H9 (cell line): ENCODE results near the gene KBTBD13. TPM values are rescaled to one million over a fixed set of nuclear protein-coding genes. Genes with fewer than 3 reads are reported as not detected.

ENCODE experiments used
- DNase-seq: peaks from one replicate; pipeline ENCODE4 v3.0.0-alpha.2; 2017
- H2AFZ ChIP-seq: one replicate; pipeline ENCODE4 v1.6.1; 2013; ENCODE audit warnings: mild to moderate bottlenecking, low read length, control low read depth, moderate library complexity
- H2AK5ac ChIP-seq: 2 replicates; pipeline ENCODE4 v1.6.1; 2013; ENCODE audit warnings: low read length, control low read depth, mixed read lengths; ENCODE audit not compliant: insufficient read length
- H2BK120ac ChIP-seq: one replicate; pipeline ENCODE4 v1.6.1; 2013; ENCODE audit warnings: low read depth, mild to moderate bottlenecking, low read length, control low read depth, inconsistent platforms; ENCODE audit not compliant: poor library complexity, severe bottlenecking
- H2BK12ac ChIP-seq: 2 replicates; pipeline ENCODE4 v1.6.1; 2013; ENCODE audit warnings: low read length, control low read depth, mixed read lengths, low read depth; ENCODE audit not compliant: insufficient read length
- H2BK15ac ChIP-seq: 2 replicates; pipeline ENCODE4 v1.6.1; 2013; ENCODE audit warnings: low read depth, low read length, control low read depth
- H2BK20ac ChIP-seq: one replicate; pipeline ENCODE4 v1.6.1; 2013; ENCODE audit warnings: low read depth, mild to moderate bottlenecking, low read length, control low read depth, inconsistent platforms; ENCODE audit not compliant: poor library complexity, severe bottlenecking
- H2BK5ac ChIP-seq: 2 replicates; pipeline ENCODE4 v1.6.1; 2013; ENCODE audit warnings: low read length, control low read depth, mixed read lengths; ENCODE audit not compliant: insufficient read length
- H3K14ac ChIP-seq: 2 replicates; pipeline ENCODE4 v1.6.1; 2013; ENCODE audit warnings: low read length, control low read depth; ENCODE audit not compliant: insufficient read depth
- H3K18ac ChIP-seq: 2 replicates; pipeline ENCODE4 v1.6.1; 2013; ENCODE audit warnings: low read depth, mild to moderate bottlenecking, mixed read lengths, low read length, control low read depth; ENCODE audit not compliant: insufficient read length
- H3K23ac ChIP-seq: 2 replicates; pipeline ENCODE4 v1.6.1; 2013; ENCODE audit warnings: low read length, control low read depth, mixed read lengths, low read depth; ENCODE audit not compliant: insufficient read length
- H3K23me2 ChIP-seq: 2 replicates; pipeline ENCODE4 v1.6.1; 2013; ENCODE audit warnings: low read depth, mild to moderate bottlenecking, mixed read lengths, low read length, control low read depth; ENCODE audit not compliant: insufficient read length, poor library complexity, severe bottlenecking
- H3K27ac ChIP-seq: 2 replicates; pipeline ENCODE4 v1.5.1; 2013; ENCODE audit warnings: low read length, control low read depth, mixed read lengths, low read depth; ENCODE audit not compliant: insufficient read length
- H3K27me3 ChIP-seq: 2 replicates; pipeline ENCODE4 v1.6.1; 2013; ENCODE audit warnings: low read length, control low read depth, inconsistent platforms; ENCODE audit not compliant: insufficient read depth
- H3K4ac ChIP-seq: 2 replicates; pipeline ENCODE4 v1.6.1; 2013; ENCODE audit warnings: low read depth, mild to moderate bottlenecking, control low read depth, inconsistent platforms, low read length, moderate library complexity
- H3K4me1 ChIP-seq: 2 replicates; pipeline ENCODE4 v1.6.1; 2013; ENCODE audit warnings: low read length, control low read depth, inconsistent platforms; ENCODE audit not compliant: insufficient read depth
- H3K4me2 ChIP-seq: 2 replicates; pipeline ENCODE4 v1.6.1; 2013; ENCODE audit warnings: low read length, control low read depth, mixed read lengths; ENCODE audit not compliant: insufficient read length, insufficient read depth
- H3K56ac ChIP-seq: 2 replicates; pipeline ENCODE4 v1.6.1; 2013; ENCODE audit warnings: low read depth, mild to moderate bottlenecking, mixed read lengths, low read length, control low read depth; ENCODE audit not compliant: insufficient read length
- H3K79me1 ChIP-seq: 2 replicates; pipeline ENCODE4 v1.6.1; 2013; ENCODE audit warnings: low read depth, mild to moderate bottlenecking, moderate library complexity, low read length, control low read depth, inconsistent platforms; ENCODE audit not compliant: insufficient read depth, poor library complexity, severe bottlenecking
- H3K79me2 ChIP-seq: 2 replicates; pipeline ENCODE4 v1.6.1; 2013; ENCODE audit warnings: low read length, control low read depth, inconsistent platforms; ENCODE audit not compliant: insufficient read depth
- H3K9ac ChIP-seq: 2 replicates; pipeline ENCODE4 v1.6.1; 2013; ENCODE audit warnings: low read length, control low read depth, mixed read lengths; ENCODE audit not compliant: insufficient read length; ENCODE audit errors: extremely low read depth
- H3K9me3 ChIP-seq: one replicate; pipeline ENCODE4 v1.6.1; 2013; ENCODE audit warnings: low read depth, low read length, inconsistent platforms; ENCODE audit not compliant: control insufficient read depth
- H3T11ph ChIP-seq: one replicate; pipeline ENCODE4 v1.6.1; 2013; ENCODE audit warnings: mild to moderate bottlenecking, low read length, control low read depth, inconsistent platforms
- H4K20me1 ChIP-seq: one replicate; pipeline ENCODE4 v1.6.1; 2013; ENCODE audit not compliant: control insufficient read depth, insufficient read length, insufficient read depth
- H4K5ac ChIP-seq: 2 replicates; pipeline ENCODE4 v1.6.1; 2013; ENCODE audit warnings: low read depth, mild to moderate bottlenecking, mixed read lengths, low read length, control low read depth; ENCODE audit not compliant: insufficient read length
- H4K8ac ChIP-seq: replicated peaks from 2 replicates; pipeline ENCODE4 v1.6.1; 2013; ENCODE audit warnings: low read length, control low read depth, mixed read lengths, low read depth; ENCODE audit not compliant: insufficient read length
- H4K91ac ChIP-seq: 2 replicates; pipeline ENCODE4 v1.6.1; 2013; ENCODE audit warnings: low read depth, mild to moderate bottlenecking, moderate library complexity, mixed read lengths, low read length, control low read depth; ENCODE audit not compliant: insufficient read length
- H3K27ac Mint-ChIP-seq, 3 experiments: 2 replicates in 2 of 3; 3 replicates in 1 of 3; pipeline ENCODE4 v1.8.0; 2020 to 2021; ENCODE audit warnings: mixed read lengths in 3 of 3, mild to moderate bottlenecking in 1 of 3, moderate library complexity in 1 of 3
- H3K27me3 Mint-ChIP-seq: 2 replicates; pipeline ENCODE4 v1.8.0; 2021; ENCODE audit warnings: low read depth, mild to moderate bottlenecking, moderate library complexity, mixed read lengths
- H3K36me3 Mint-ChIP-seq, 3 experiments: 2 replicates in 2 of 3; 3 replicates in 1 of 3; pipeline ENCODE4 v1.8.0; 2020 to 2021; ENCODE audit warnings: low read depth in 3 of 3, mixed read lengths in 3 of 3; ENCODE audit not compliant: insufficient read depth in 1 of 3
- H3K4me1 Mint-ChIP-seq, 2 experiments: 2 replicates each; pipeline ENCODE4 v1.8.0; 2020; ENCODE audit warnings: mixed read lengths in 2 of 2
- H3K4me3 Mint-ChIP-seq, 2 experiments: 2 replicates in 1 of 2; 3 replicates in 1 of 2; pipeline ENCODE4 v1.8.0; 2020 to 2021; ENCODE audit warnings: mild to moderate bottlenecking in 2 of 2, mixed read lengths in 2 of 2, moderate library complexity in 1 of 2
- H3K9me3 Mint-ChIP-seq, 2 experiments: 2 replicates in 1 of 2; 3 replicates in 1 of 2; pipeline ENCODE4 v1.8.0; 2020; ENCODE audit warnings: mild to moderate bottlenecking in 2 of 2, mixed read lengths in 2 of 2, moderate library complexity in 1 of 2
- CTCF ChIP-seq: fragments of 200-600 bp; sonication (generic); conservative IDR thresholded peaks from 3 replicates; pipeline ENCODE4 v1.8.0; 2021; ENCODE audit warnings: antibody characterized with exemption, mild to moderate bottlenecking
- WGBS: extraction: QIAGEN DNeasy Blood & Tissue Kit; methylation state at CpG from one replicate; pipeline ENCODE4 v1.1.7; 2013; ENCODE audit warnings: missing lambda C conversion rate, low lambda C conversion rate, mixed read lengths; ENCODE audit not compliant: insufficient read length; ENCODE audit errors: extremely low coverage; 5-methylcytosine and 5-hydroxymethylcytosine counted together
- total RNA-seq: library from RNA; stranded (reverse); gene quantifications from 2 replicates; pipeline ENCODE4 v1.2.1, GENCODE V29; 2021

The KBTBD13 gene
- total RNA-seq, 1 experiment from 2014 or later: not detected

GRCh38 chr15:65085990-65086679, 9.6 kb downstream of the KBTBD13 start:
- Histone ChIP-seq H3K9me3 (no peaks in the 10 kb centered on the region), H2BK120ac (no peak overlapping the region), H4K20me1 (no peaks in the 10 kb centered on the region), H4K91ac (no peak overlapping the region), H2BK20ac (no peak overlapping the region), H2AK5ac (no peak overlapping the region), H3K79me2 (no peaks in the 10 kb centered on the region), H3K18ac (no peak overlapping the region), H3K79me1 (no peaks in the 10 kb centered on the region), H3K14ac (no peak overlapping the region), H3K27me3 (no peaks in the 10 kb centered on the region), H3K23ac (no peak overlapping the region), H2BK5ac (no peak overlapping the region), H3K4ac (no peak overlapping the region), H3K9ac (no peak overlapping the region), H2AFZ (no peak overlapping the region), H3K23me2 (no peaks in the 10 kb centered on the region), H4K5ac (no peak overlapping the region), H2BK12ac (no peak overlapping the region), H2BK15ac (no peak overlapping the region), H4K8ac (no peak overlapping the region), H3K4me1 (peaks cover 16% of the 10 kb centered on the region; the same call in 1 of the 2 replicates), H3K56ac (no peak overlapping the region), H3K4me2 (no peak overlapping the region), H3T11ph (no peak overlapping the region), H3K27ac (no peak overlapping the region)
- Mint-ChIP-seq H3K4me3 (no peak overlapping the region), H3K9me3 (no peaks in the 10 kb centered on the region; a peak in 1 of 5 replicates), H3K36me3 (no peaks in the 10 kb centered on the region), H3K27me3 (peaks cover 21% of the 10 kb centered on the region), H3K4me1 (peaks cover 62 to 77% of the 10 kb centered on the region in 2 experiments), H3K27ac (no peak overlapping the region)
- DNase-seq: peak; percentile 82
- TF ChIP-seq CTCF: peak; percentile 70
- no CpG with 5 or more reads among the region's 6 CpGs for WGBS
